GM12892 (cell line): ENCODE data around the gene ATXN10.

Experiments used
- DNase-seq: peaks from one replicate; pipeline ENCODE4 v3.0.0; 2011; ENCODE audit not compliant: insufficient read length
- FAIRE-seq: peaks from 2 replicates; lab custom pipeline; 2011; peaks lifted over from hg19 to GRCh38; lab: Jason Lieb, UNC
- POLR2A ChIP-seq: IDR thresholded peaks from 2 replicates; pipeline ENCODE4 v1.6.1; 2011; ENCODE audit warnings: low read depth, low read length, control low read depth
- POLR2AphosphoS5 ChIP-seq: IDR thresholded peaks from 2 replicates; pipeline ENCODE4 v1.6.1; 2011; ENCODE audit warnings: low read depth, low read length, control low read depth
- TAF1 ChIP-seq: IDR thresholded peaks from 2 replicates; pipeline ENCODE4 v1.6.1; 2011; ENCODE audit warnings: low read depth, mild to moderate bottlenecking, control low read depth, low read length, borderline replicate concordance

The ATXN10 gene

GRCh38 chr22:45831394-45831793 is 159.8 kb downstream of the ATXN10 start:
- DNase-seq (no peak), FAIRE-seq (no peak)
- no peak for TF ChIP-seq POLR2A
- TF ChIP-seq POLR2AphosphoS5: no peak
- TF ChIP-seq TAF1: no peak

GRCh38 chr22:45832180-45832579 is 160.5 kb downstream of the ATXN10 start:
- no peak for DNase-seq
- FAIRE-seq: no peak
- no peak for TF ChIP-seq TAF1
- no peak for TF ChIP-seq POLR2AphosphoS5
- TF ChIP-seq POLR2A: no peak

- DNase-seq (no peak), FAIRE-seq (no peak)
- TF ChIP-seq POLR2AphosphoS5 (no peak), TAF1 (no peak), POLR2A (no peak)
Observed at GRCh38 chr22:45832959-45833580, 161.4 kb downstream of the ATXN10 start.

GRCh38 chr22:45833613-45834012 is 162.0 kb downstream of the ATXN10 start:
- TF ChIP-seq POLR2A (no peak), TAF1 (no peak), POLR2AphosphoS5 (no peak)
- no peak for FAIRE-seq

GRCh38 chr22:45834241-45834640 is 162.6 kb downstream of the ATXN10 start:
- TF ChIP-seq TAF1 (no peak), POLR2AphosphoS5 (no peak), POLR2A (no peak)
- FAIRE-seq (no peak), DNase-seq (no peak)

More at GRCh38 chr22:45833613-45834012, 162.0 kb downstream of the ATXN10 start:
- no peak for DNase-seq

GRCh38 chr22:45834795-45835194 is 163.2 kb downstream of the ATXN10 start:
- FAIRE-seq (no peak), DNase-seq (no peak)
- TF ChIP-seq TAF1 (no peak), POLR2A (no peak), POLR2AphosphoS5 (no peak)

GRCh38 chr22:45836418-45837169 is 165.0 kb downstream of the ATXN10 start:
- TF ChIP-seq TAF1 (no peak), POLR2AphosphoS5 (no peak), POLR2A (no peak)
- DNase-seq (no peak), FAIRE-seq (no peak)

- TF ChIP-seq POLR2AphosphoS5: no peak
- no peak for TF ChIP-seq TAF1
- no peak for TF ChIP-seq POLR2A
- FAIRE-seq: no peak
Observed at GRCh38 chr22:45837508-45837907, 165.9 kb downstream of the ATXN10 start.

GRCh38 chr22:45838305-45838887 is 166.8 kb downstream of the ATXN10 start:
- TF ChIP-seq POLR2A (no peak), TAF1 (no peak), POLR2AphosphoS5 (no peak)
- DNase-seq (no peak), FAIRE-seq (no peak)

More at GRCh38 chr22:45837508-45837907, 165.9 kb downstream of the ATXN10 start:
- DNase-seq: no peak

- FAIRE-seq (no peak), DNase-seq (no peak)
- no peak for TF ChIP-seq TAF1
Observed at GRCh38 chr22:45840483-45840882, 168.8 kb downstream of the ATXN10 start.

- TF ChIP-seq POLR2AphosphoS5 (no peak), POLR2A (no peak), TAF1 (no peak)
- FAIRE-seq (no peak), DNase-seq (no peak)
Observed at GRCh38 chr22:45842291-45842991, 170.8 kb downstream of the ATXN10 start.
